Calu3 (cell line): Measurements from ENCODE around the gene ARHGEF7. TPM values are rescaled to one million over a fixed set of nuclear protein-coding genes. Genes with fewer than 3 reads are reported as not detected.

Source experiments
- BruUV-seq: library from RNA; stranded (reverse); fragments of 400-500 nt; replicated peaks from 2 replicates; lab custom pipeline; 2021; lab: Mats Ljungman, UMichigan
- CTCF ChIA-PET: fragments of 300-600 bp; sonication (Branson Sonifier 250); formaldehyde crosslinking; loops from one replicate; lab custom pipeline; 2022; ENCODE audit warnings: antibody characterized with exemption; lab: Charles Lee
- DNase-seq: peaks from one replicate; pipeline ENCODE4 v3.0.0; 2022
- H3K27ac Mint-ChIP-seq: one replicate; pipeline ENCODE4 v1.8.0; 2022; ENCODE audit warnings: mixed read lengths; ENCODE audit not compliant: unreplicated experiment
- H3K27me3 Mint-ChIP-seq: one replicate; pipeline ENCODE4 v1.8.0; 2022; ENCODE audit warnings: mixed read lengths; ENCODE audit not compliant: unreplicated experiment
- H3K36me3 Mint-ChIP-seq: one replicate; pipeline ENCODE4 v1.8.0; 2022; ENCODE audit warnings: mild to moderate bottlenecking, moderate library complexity, mixed read lengths; ENCODE audit not compliant: insufficient read depth, unreplicated experiment
- H3K4me1 Mint-ChIP-seq: one replicate; pipeline ENCODE4 v1.8.0; 2022; ENCODE audit warnings: mild to moderate bottlenecking, low read depth, mixed read lengths; ENCODE audit not compliant: unreplicated experiment
- H3K4me3 Mint-ChIP-seq: one replicate; pipeline ENCODE4 v1.8.0; 2022; ENCODE audit warnings: mild to moderate bottlenecking, low read depth, moderate library complexity, mixed read lengths; ENCODE audit not compliant: unreplicated experiment
- H3K9me3 Mint-ChIP-seq: one replicate; pipeline ENCODE4 v1.8.0; 2022; ENCODE audit warnings: low read depth, mixed read lengths; ENCODE audit not compliant: unreplicated experiment
- CTCF ChIP-seq: fragments of 200-600 bp; IDR thresholded peaks from one replicate; pipeline ENCODE4 v1.8.0; 2022; ENCODE audit warnings: antibody characterized with exemption; ENCODE audit not compliant: unreplicated experiment
- intact Hi-C: fragments of 100-400 bp; cut with micrococcal nuclease; formaldehyde crosslinking; loops from one replicate; pipeline ENCODE4 v1.10.0; 2022; ENCODE audit not compliant: unreplicated experiment
- total RNA-seq: library from RNA; stranded (reverse); gene quantifications from 2 replicates; pipeline ENCODE4 v1.2.3, GENCODE V29; 2022

Gene ARHGEF7
- total RNA-seq, 1 experiment from 2014 or later, result 17.7 TPM

- peaks cover 2% of the 10 kb centered on the region for H3K9me3 Mint-ChIP-seq
- no peak overlapping the region for H3K27ac Mint-ChIP-seq
- no peaks in the 10 kb centered on the region for H3K4me1 Mint-ChIP-seq
- H3K36me3 Mint-ChIP-seq, result no peaks in the 10 kb centered on the region
- H3K4me3 Mint-ChIP-seq, result no peak overlapping the region
- TF ChIP-seq CTCF, result no peak
- intact Hi-C loops, result no loop called here
- no peaks in the 10 kb centered on the region for H3K27me3 Mint-ChIP-seq
- CTCF ChIA-PET, result no interaction called here
- BruUV-seq, result no TSS peak
- no peak for DNase-seq
These were observed 202.0 kb downstream of the ARHGEF7 start for GRCh38 chr13:111317042-111317550.

GRCh38 chr13:111317571-111318345 lies 202.6 kb downstream of the ARHGEF7 start:
- no peak overlapping the region for H3K4me3 Mint-ChIP-seq
- no peak overlapping the region for H3K27ac Mint-ChIP-seq
- no peaks in the 10 kb centered on the region for H3K27me3 Mint-ChIP-seq
- H3K36me3 Mint-ChIP-seq, result no peaks in the 10 kb centered on the region
- CTCF ChIA-PET, result no interaction called here
- intact Hi-C loops, result no loop called here
- H3K4me1 Mint-ChIP-seq, result no peaks in the 10 kb centered on the region
- H3K9me3 Mint-ChIP-seq, result peaks cover 2% of the 10 kb centered on the region
- no TSS peak for BruUV-seq
- TF ChIP-seq CTCF, result no peak
- DNase-seq, result no peak

- Mint-ChIP-seq H3K4me1 (no peaks in the 10 kb centered on the region), H3K27me3 (no peaks in the 10 kb centered on the region), H3K27ac (no peak overlapping the region), H3K4me3 (no peak overlapping the region), H3K9me3 (peaks cover 2% of the 10 kb centered on the region), H3K36me3 (no peaks in the 10 kb centered on the region)
- CTCF ChIA-PET, result no interaction called here
- TF ChIP-seq CTCF, result no peak
- intact Hi-C loops, result no loop called here
- DNase-seq, result no peak
- BruUV-seq, result no TSS peak
These were observed 203.3 kb downstream of the ARHGEF7 start for GRCh38 chr13:111318386-111318785.

GRCh38 chr13:111319521-111319920 lies 204.4 kb downstream of the ARHGEF7 start:
- no peaks in the 10 kb centered on the region for H3K4me1 Mint-ChIP-seq
- no peak overlapping the region for H3K4me3 Mint-ChIP-seq
- peaks cover 2% of the 10 kb centered on the region for H3K9me3 Mint-ChIP-seq
- CTCF ChIA-PET, result no interaction called here
- intact Hi-C loops, result no loop called here
- BruUV-seq, result no TSS peak
- no peak for TF ChIP-seq CTCF
- no peaks in the 10 kb centered on the region for H3K27me3 Mint-ChIP-seq
- H3K36me3 Mint-ChIP-seq, result no peaks in the 10 kb centered on the region
- no peak overlapping the region for H3K27ac Mint-ChIP-seq
- no peak for DNase-seq
